Small intestine (tissue), 7 donors: Measurements from ENCODE around the gene GPR25. TPM values are rescaled to one million over a fixed set of nuclear protein-coding genes. Genes with fewer than 3 reads are reported as not detected.
A peak's percentile ranks its signal among the peaks of the same experiment; 100 is the strongest.

ENCODE experiments used
- DNase-seq, 2 donors: peaks; one replicate each; pipeline versions ENCODE4 v3.0.0 to v3.0.0-alpha.2; 2013
- FAIRE-seq: peaks from 2 replicates; lab custom pipeline; 2012; peaks lifted over from hg19 to GRCh38; lab: Jason Lieb, UNC
- H3K27ac ChIP-seq, 3 donors: one replicate each; pipeline ENCODE4 v1.5.1; 2013; ENCODE audit warnings: low read length in 2 of 3, mild to moderate bottlenecking in 2 of 3, control low read depth in 1 of 3, inconsistent platforms in 1 of 3, low read depth in 1 of 3, moderate library complexity in 1 of 3
- H3K27me3 ChIP-seq, 3 donors: one replicate each; pipeline ENCODE4 v1.6.1; 2013; ENCODE audit warnings: low read length in 3 of 3, inconsistent platforms in 1 of 3; ENCODE audit not compliant: control insufficient read depth in 3 of 3, insufficient read depth in 3 of 3
- H3K36me3 ChIP-seq, 3 donors: one replicate each; pipeline ENCODE4 v1.6.1; 2013; ENCODE audit warnings: low read length in 3 of 3, inconsistent platforms in 1 of 3, low read depth in 1 of 3, mild to moderate bottlenecking in 1 of 3, moderate library complexity in 1 of 3; ENCODE audit not compliant: control insufficient read depth in 3 of 3, insufficient read depth in 2 of 3
- H3K4me1 ChIP-seq, 3 donors: one replicate each; pipeline ENCODE4 v1.6.1; 2013; ENCODE audit warnings: low read length in 2 of 3, inconsistent platforms in 1 of 3, low read depth in 1 of 3, mild to moderate bottlenecking in 1 of 3, moderate library complexity in 1 of 3; ENCODE audit not compliant: control insufficient read depth in 3 of 3, insufficient read depth in 2 of 3
- H3K4me3 ChIP-seq, 3 donors: one replicate each; pipeline ENCODE4 v1.5.1; 2013; ENCODE audit warnings: low read length in 3 of 3, control low read depth in 1 of 3, inconsistent platforms in 1 of 3, low read depth in 1 of 3, mild to moderate bottlenecking in 1 of 3, moderate library complexity in 1 of 3
- H3K9me3 ChIP-seq, 2 donors: one replicate each; pipeline ENCODE4 v1.6.1; 2013; ENCODE audit warnings: low read depth in 1 of 2, low read length in 1 of 2; ENCODE audit not compliant: control insufficient read depth in 2 of 2, insufficient read depth in 1 of 2
- WGBS, 3 donors: extraction: QIAGEN DNeasy Blood & Tissue Kit; methylation state at CpG; one replicate each; pipeline ENCODE4 v1.1.7; 2013; 5-methylcytosine and 5-hydroxymethylcytosine counted together
- polyA plus RNA-seq, 4 donors: library from polyadenylated mRNA; stranded (reverse) in 3 of 4; unstranded in 1 of 4; fragments of 200-250 nt in 3 of 4; fragments of 120-200 nt in 1 of 4; gene quantifications; one replicate each; pipeline versions ENCODE4 v1.2.1 to v1.2.3, GENCODE V29; 2013
- donor health status: healthy with polysubstance abuse.
- donor health status: control.
- donor health status: control.
- donor health status: Bipolar disorder and iron deficiency.
- donor health status: healthy.

Gene GPR25
- polyA plus RNA-seq, 4 donors = 0.07 to 0.10 TPM; not detected in 2

GRCh38 chr1:200849430-200849829 lies 23.4 kb upstream of the GPR25 start:
- 87 to 91% (median 89%) methylated on average over 6 of the region's 6 CpGs for WGBS, 3 donors
- Histone ChIP-seq H3K36me3 (peaks cover 0 to 9% (median 7%) of the 10 kb centered on the region in 3 donors), H3K4me1 (no peaks in the 10 kb centered on the region), H3K9me3 (no peaks in the 10 kb centered on the region), H3K27me3 (no peaks in the 10 kb centered on the region), H3K4me3 (no peak overlapping the region), H3K27ac (no peak overlapping the region)
- DNase-seq (no peak), FAIRE-seq (no peak)

GRCh38 chr1:200850554-200850953 lies 22.2 kb upstream of the GPR25 start:
- FAIRE-seq = no peak
- Histone ChIP-seq H3K4me3 (no peak overlapping the region), H3K36me3 (peaks cover 0 to 10% (median 7%) of the 10 kb centered on the region in 3 donors), H3K9me3 (no peaks in the 10 kb centered on the region), H3K27me3 (no peaks in the 10 kb centered on the region), H3K4me1 (no peaks in the 10 kb centered on the region), H3K27ac (no peak overlapping the region)
- no peak for DNase-seq

- Histone ChIP-seq H3K4me3 (no peak overlapping the region), H3K4me1 (no peaks in the 10 kb centered on the region), H3K9me3 (no peaks in the 10 kb centered on the region), H3K27ac (no peak overlapping the region), H3K36me3 (peaks cover 0 to 7% (median 5%) of the 10 kb centered on the region in 3 donors), H3K27me3 (no peaks in the 10 kb centered on the region)
- WGBS, 3 donors = 77 to 94% (median 92%) methylated on average over 2 of the region's 2 CpGs
- DNase-seq (no peak), FAIRE-seq (no peak)
Observed at GRCh38 chr1:200856716-200857357, 15.9 kb upstream of the GPR25 start.

- WGBS, 3 donors = 81 to 95% (median 93%) methylated on average over 1 of the region's 1 CpG
- H3K36me3 ChIP-seq = peaks cover 0 to 7% (median 5%) of the 10 kb centered on the region in 3 donors
- FAIRE-seq = no peak
Observed at GRCh38 chr1:200857804-200858203, 15.0 kb upstream of the GPR25 start.

GRCh38 chr1:200861937-200862647 lies 10.7 kb upstream of the GPR25 start:
- FAIRE-seq = no peak
- H3K27me3 ChIP-seq = peaks cover 0 to under 1% (median 0%) of the 10 kb centered on the region in 3 donors
- WGBS, 3 donors = 73 to 91% (median 79%) methylated on average over 2 of the region's 2 CpGs

More at GRCh38 chr1:200857804-200858203, 15.0 kb upstream of the GPR25 start:
- Histone ChIP-seq H3K27me3 (no peaks in the 10 kb centered on the region), H3K4me1 (no peaks in the 10 kb centered on the region), H3K9me3 (no peaks in the 10 kb centered on the region), H3K4me3 (no peak overlapping the region), H3K27ac (no peak overlapping the region)
- no peak for DNase-seq

GRCh38 chr1:200862713-200863415 lies 9.9 kb upstream of the GPR25 start:
- Histone ChIP-seq H3K36me3 (no peaks in the 10 kb centered on the region), H3K4me1 (no peaks in the 10 kb centered on the region), H3K4me3 (no peak overlapping the region), H3K27ac (peak overlapping the region in 1 of 3 donors; percentile 39), H3K27me3 (peaks cover 0 to 5% (median 0%) of the 10 kb centered on the region in 3 donors), H3K9me3 (no peaks in the 10 kb centered on the region)
- no peak for DNase-seq
- FAIRE-seq = no peak
- 69 to 85% (median 80%) methylated on average over 9 of the region's 9 CpGs for WGBS, 3 donors

More at GRCh38 chr1:200861937-200862647, 10.7 kb upstream of the GPR25 start:
- H3K4me1 ChIP-seq = no peaks in the 10 kb centered on the region
- H3K4me3 ChIP-seq = no peak overlapping the region
- DNase-seq = no peak
- H3K27ac ChIP-seq = no peak overlapping the region
- no peaks in the 10 kb centered on the region for H3K9me3 ChIP-seq
- no peaks in the 10 kb centered on the region for H3K36me3 ChIP-seq

GRCh38 chr1:200866116-200866515 lies 6.7 kb upstream of the GPR25 start:
- Histone ChIP-seq H3K27ac (peak overlapping the region in 1 of 3 donors; percentile 12), H3K27me3 (peaks cover 0 to 15% (median 0%) of the 10 kb centered on the region in 3 donors), H3K36me3 (no peaks in the 10 kb centered on the region), H3K9me3 (no peaks in the 10 kb centered on the region), H3K4me3 (no peak overlapping the region), H3K4me1 (no peaks in the 10 kb centered on the region)
- 72 to 77% (median 77%) methylated on average over 3 of the region's 3 CpGs for WGBS, 3 donors
- no peak for FAIRE-seq
- DNase-seq = no peak

- peaks cover 0 to 19% (median 0%) of the 10 kb centered on the region in 3 donors for H3K27me3 ChIP-seq
- H3K4me3 ChIP-seq = no peak overlapping the region
- DNase-seq = no peak
- 34 to 52% (median 39%) methylated on average over 5 of the region's 5 CpGs for WGBS, 3 donors
- H3K9me3 ChIP-seq = no peaks in the 10 kb centered on the region
- H3K4me1 ChIP-seq = no peaks in the 10 kb centered on the region
- no peaks in the 10 kb centered on the region for H3K36me3 ChIP-seq
- peak overlapping the region in 1 of 3 donors; percentile 12 for H3K27ac ChIP-seq
- FAIRE-seq = no peak
Observed at GRCh38 chr1:200866521-200866920, 6.3 kb upstream of the GPR25 start.
